ENCODE measurements around the gene SIM1. TPM values are rescaled to one million over a fixed set of nuclear protein-coding genes. Genes with fewer than 3 reads are reported as not detected.

Gene SIM1
- total and polyA plus RNA-seq, 5 donors from 2014 or later: 0.39 to 0.64 (median 0.51) TPM; not detected in 2

- Histone ChIP-seq H3K4me1 (ENCODE audit: control insufficient read depth, insufficient read depth, low read length, poor library complexity, severe bottlenecking) (no peaks in the 10 kb centered on the region), H3K27ac (ENCODE audit: insufficient read depth, low read length, poor library complexity, severe bottlenecking) (no peak overlapping the region), H3K36me3 (ENCODE audit: control insufficient read depth, insufficient read depth, low read length) (no peaks in the 10 kb centered on the region), H3K9me3 (ENCODE audit: control insufficient read depth in 2 of 2, low read length in 2 of 2) (no peaks in the 10 kb centered on the region), H3K27me3 (ENCODE audit: control insufficient read depth, insufficient read depth, low read length) (no peaks in the 10 kb centered on the region), H3K4me3 (ENCODE audit: low read depth, low read length) (no peak overlapping the region)
- H3K4me1 Mint-ChIP-seq: no peaks in the 10 kb centered on the region
- no peak overlapping the region for H3K4me3 Mint-ChIP-seq
- H3K36me3 Mint-ChIP-seq: no peaks in the 10 kb centered on the region
- H3K27ac Mint-ChIP-seq: no peak overlapping the region
- DNase-seq: no peak
- peaks cover 0 to 7% (median 0%) of the 10 kb centered on the region in 7 donors for H3K9me3 Mint-ChIP-seq
- no peak for ATAC-seq (ENCODE audit: low read depth in 2 of 2)
- no peaks in the 10 kb centered on the region for H3K27me3 Mint-ChIP-seq
These were observed 114.6 kb downstream of the SIM1 start for GRCh38 chr6:100350139-100350538.

GRCh38 chr6:100349366-100349765 is 115.4 kb downstream of the SIM1 start:
- no peaks in the 10 kb centered on the region for H3K4me1 ChIP-seq (ENCODE audit: control insufficient read depth, insufficient read depth, low read length, poor library complexity, severe bottlenecking)
- Mint-ChIP-seq H3K27ac (no peak overlapping the region), H3K9me3 (peaks cover 0 to 7% (median 0%) of the 10 kb centered on the region in 7 donors), H3K4me3 (no peak overlapping the region), H3K36me3 (no peaks in the 10 kb centered on the region), H3K4me1 (no peaks in the 10 kb centered on the region), H3K27me3 (no peaks in the 10 kb centered on the region)
- no peak overlapping the region for H3K4me3 ChIP-seq (ENCODE audit: low read depth, low read length)
- DNase-seq (no peak), ATAC-seq (ENCODE audit: low read depth in 2 of 2) (no peak)
- H3K9me3 ChIP-seq (ENCODE audit: control insufficient read depth in 2 of 2, low read length in 2 of 2): no peaks in the 10 kb centered on the region
- no peaks in the 10 kb centered on the region for H3K27me3 ChIP-seq (ENCODE audit: control insufficient read depth, insufficient read depth, low read length)
- no peak overlapping the region for H3K27ac ChIP-seq (ENCODE audit: insufficient read depth, low read length, poor library complexity, severe bottlenecking)
- no peaks in the 10 kb centered on the region for H3K36me3 ChIP-seq (ENCODE audit: control insufficient read depth, insufficient read depth, low read length)

- H3K4me1 Mint-ChIP-seq: no peaks in the 10 kb centered on the region
- Histone ChIP-seq H3K9me3 (ENCODE audit: control insufficient read depth in 2 of 2, low read length in 2 of 2) (no peaks in the 10 kb centered on the region), H3K27me3 (ENCODE audit: control insufficient read depth, insufficient read depth, low read length) (no peaks in the 10 kb centered on the region), H3K36me3 (ENCODE audit: control insufficient read depth, insufficient read depth, low read length) (no peaks in the 10 kb centered on the region), H3K4me1 (ENCODE audit: control insufficient read depth, insufficient read depth, low read length, poor library complexity, severe bottlenecking) (no peaks in the 10 kb centered on the region), H3K4me3 (ENCODE audit: low read depth, low read length) (no peak overlapping the region), H3K27ac (ENCODE audit: insufficient read depth, low read length, poor library complexity, severe bottlenecking) (no peak overlapping the region)
- no peak overlapping the region for H3K27ac Mint-ChIP-seq
- H3K4me3 Mint-ChIP-seq: no peak overlapping the region
- DNase-seq (no peak), ATAC-seq (ENCODE audit: low read depth in 2 of 2) (no peak)
- no peaks in the 10 kb centered on the region for H3K27me3 Mint-ChIP-seq
- no peaks in the 10 kb centered on the region for H3K36me3 Mint-ChIP-seq
- peaks cover 0 to 5% (median 0%) of the 10 kb centered on the region in 7 donors for H3K9me3 Mint-ChIP-seq
These were observed 116.7 kb downstream of the SIM1 start for GRCh38 chr6:100347901-100348550.

GRCh38 chr6:100346828-100347227 is 117.9 kb downstream of the SIM1 start:
- Histone ChIP-seq H3K36me3 (ENCODE audit: control insufficient read depth, insufficient read depth, low read length) (no peaks in the 10 kb centered on the region), H3K27ac (ENCODE audit: insufficient read depth, low read length, poor library complexity, severe bottlenecking) (no peak overlapping the region), H3K9me3 (ENCODE audit: control insufficient read depth in 2 of 2, low read length in 2 of 2) (no peaks in the 10 kb centered on the region), H3K4me3 (ENCODE audit: low read depth, low read length) (no peak overlapping the region), H3K4me1 (ENCODE audit: control insufficient read depth, insufficient read depth, low read length, poor library complexity, severe bottlenecking) (no peaks in the 10 kb centered on the region), H3K27me3 (ENCODE audit: control insufficient read depth, insufficient read depth, low read length) (no peaks in the 10 kb centered on the region)
- no peak overlapping the region for H3K4me3 Mint-ChIP-seq
- ATAC-seq (ENCODE audit: low read depth in 2 of 2) (no peak), DNase-seq (no peak)
- no peaks in the 10 kb centered on the region for H3K4me1 Mint-ChIP-seq
- H3K9me3 Mint-ChIP-seq: peaks cover 0 to 5% (median 0%) of the 10 kb centered on the region in 7 donors
- H3K27me3 Mint-ChIP-seq: no peaks in the 10 kb centered on the region
- H3K27ac Mint-ChIP-seq: no peak overlapping the region
- H3K36me3 Mint-ChIP-seq: no peaks in the 10 kb centered on the region

DNA sequence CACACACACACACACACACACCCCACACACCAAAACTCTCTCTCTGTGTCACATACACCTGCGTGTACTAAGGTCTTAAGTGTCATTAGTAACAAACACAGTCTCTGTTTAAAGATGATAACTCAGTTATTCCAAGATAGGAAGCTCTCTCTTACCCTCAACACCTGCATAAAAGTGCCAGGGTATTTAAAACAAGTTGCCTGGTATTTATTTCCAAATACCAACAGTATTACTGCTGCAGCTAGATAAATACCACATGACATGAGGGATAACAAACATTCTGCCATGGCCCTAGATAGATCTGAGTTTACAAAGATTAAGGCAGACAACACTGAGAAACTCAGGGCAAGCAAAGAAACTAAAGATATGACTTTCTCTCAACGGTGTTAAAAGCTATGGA is 118.5 kb downstream of the SIM1 start:
- no peak for ATAC-seq (ENCODE audit: low read depth in 2 of 2)
- no peaks in the 10 kb centered on the region for H3K4me1 Mint-ChIP-seq
- H3K4me3 ChIP-seq (ENCODE audit: low read depth, low read length): no peak overlapping the region
- H3K27me3 Mint-ChIP-seq: no peaks in the 10 kb centered on the region
- H3K27ac ChIP-seq (ENCODE audit: insufficient read depth, low read length, poor library complexity, severe bottlenecking): no peak overlapping the region
- no peak for DNase-seq
- no peaks in the 10 kb centered on the region for H3K36me3 ChIP-seq (ENCODE audit: control insufficient read depth, insufficient read depth, low read length)
- no peak overlapping the region for H3K27ac Mint-ChIP-seq
- peaks cover 2% of the 10 kb centered on the region for H3K27me3 ChIP-seq (ENCODE audit: control insufficient read depth, insufficient read depth, low read length)
- H3K4me1 ChIP-seq (ENCODE audit: control insufficient read depth, insufficient read depth, low read length, poor library complexity, severe bottlenecking): no peaks in the 10 kb centered on the region
- no peaks in the 10 kb centered on the region for H3K9me3 ChIP-seq (ENCODE audit: control insufficient read depth in 2 of 2, low read length in 2 of 2)
- no peaks in the 10 kb centered on the region for H3K36me3 Mint-ChIP-seq
- H3K4me3 Mint-ChIP-seq: no peak overlapping the region
- peaks cover 0 to 5% (median 0%) of the 10 kb centered on the region in 7 donors for H3K9me3 Mint-ChIP-seq

- H3K4me1 ChIP-seq (ENCODE audit: control insufficient read depth, insufficient read depth, low read length, poor library complexity, severe bottlenecking): no peaks in the 10 kb centered on the region
- Mint-ChIP-seq H3K9me3 (peaks cover 0 to 5% (median 0%) of the 10 kb centered on the region in 7 donors), H3K27me3 (no peaks in the 10 kb centered on the region), H3K4me1 (no peaks in the 10 kb centered on the region), H3K27ac (no peak overlapping the region), H3K36me3 (no peaks in the 10 kb centered on the region), H3K4me3 (no peak overlapping the region)
- H3K27ac ChIP-seq (ENCODE audit: insufficient read depth, low read length, poor library complexity, severe bottlenecking): no peak overlapping the region
- DNase-seq: no peak
- no peaks in the 10 kb centered on the region for H3K36me3 ChIP-seq (ENCODE audit: control insufficient read depth, insufficient read depth, low read length)
- no peak for ATAC-seq (ENCODE audit: low read depth in 2 of 2)
- no peak overlapping the region for H3K4me3 ChIP-seq (ENCODE audit: low read depth, low read length)
- H3K27me3 ChIP-seq (ENCODE audit: control insufficient read depth, insufficient read depth, low read length): peaks cover 2% of the 10 kb centered on the region
- H3K9me3 ChIP-seq (ENCODE audit: control insufficient read depth in 2 of 2, low read length in 2 of 2): no peaks in the 10 kb centered on the region
These were observed 120.0 kb downstream of the SIM1 start for GRCh38 chr6:100344761-100345160.

DNA sequence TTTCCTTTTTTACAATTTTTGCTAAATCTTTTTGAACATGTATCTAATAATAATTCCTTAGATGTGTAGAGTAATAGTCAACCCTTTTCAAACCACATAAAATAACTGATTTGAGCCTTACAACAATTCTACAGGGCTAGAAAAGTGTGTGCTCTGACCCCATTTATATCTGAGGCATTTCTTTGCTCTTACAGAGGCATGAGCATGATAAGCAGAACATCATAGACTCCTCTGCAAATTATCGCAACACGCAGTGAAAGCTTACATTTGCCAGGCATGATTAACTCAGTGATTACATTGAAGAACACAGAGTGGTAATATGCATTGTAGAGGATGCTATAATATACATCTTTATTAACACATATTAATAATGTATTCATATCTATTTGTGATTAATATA is 120.4 kb downstream of the SIM1 start:
- no peaks in the 10 kb centered on the region for H3K36me3 Mint-ChIP-seq
- peaks cover 0 to 5% (median 0%) of the 10 kb centered on the region in 7 donors for H3K9me3 Mint-ChIP-seq
- no peak overlapping the region for H3K27ac Mint-ChIP-seq
- peaks cover 2% of the 10 kb centered on the region for H3K27me3 ChIP-seq (ENCODE audit: control insufficient read depth, insufficient read depth, low read length)
- H3K4me1 Mint-ChIP-seq: no peaks in the 10 kb centered on the region
- H3K4me3 ChIP-seq (ENCODE audit: low read depth, low read length): no peak overlapping the region
- ATAC-seq (ENCODE audit: low read depth in 2 of 2) (no peak), DNase-seq (no peak)
- H3K4me1 ChIP-seq (ENCODE audit: control insufficient read depth, insufficient read depth, low read length, poor library complexity, severe bottlenecking): no peaks in the 10 kb centered on the region
- H3K27me3 Mint-ChIP-seq: no peaks in the 10 kb centered on the region
- H3K9me3 ChIP-seq (ENCODE audit: control insufficient read depth in 2 of 2, low read length in 2 of 2): no peaks in the 10 kb centered on the region
- no peaks in the 10 kb centered on the region for H3K36me3 ChIP-seq (ENCODE audit: control insufficient read depth, insufficient read depth, low read length)
- H3K4me3 Mint-ChIP-seq: no peak overlapping the region
- no peak overlapping the region for H3K27ac ChIP-seq (ENCODE audit: insufficient read depth, low read length, poor library complexity, severe bottlenecking)

DNA sequence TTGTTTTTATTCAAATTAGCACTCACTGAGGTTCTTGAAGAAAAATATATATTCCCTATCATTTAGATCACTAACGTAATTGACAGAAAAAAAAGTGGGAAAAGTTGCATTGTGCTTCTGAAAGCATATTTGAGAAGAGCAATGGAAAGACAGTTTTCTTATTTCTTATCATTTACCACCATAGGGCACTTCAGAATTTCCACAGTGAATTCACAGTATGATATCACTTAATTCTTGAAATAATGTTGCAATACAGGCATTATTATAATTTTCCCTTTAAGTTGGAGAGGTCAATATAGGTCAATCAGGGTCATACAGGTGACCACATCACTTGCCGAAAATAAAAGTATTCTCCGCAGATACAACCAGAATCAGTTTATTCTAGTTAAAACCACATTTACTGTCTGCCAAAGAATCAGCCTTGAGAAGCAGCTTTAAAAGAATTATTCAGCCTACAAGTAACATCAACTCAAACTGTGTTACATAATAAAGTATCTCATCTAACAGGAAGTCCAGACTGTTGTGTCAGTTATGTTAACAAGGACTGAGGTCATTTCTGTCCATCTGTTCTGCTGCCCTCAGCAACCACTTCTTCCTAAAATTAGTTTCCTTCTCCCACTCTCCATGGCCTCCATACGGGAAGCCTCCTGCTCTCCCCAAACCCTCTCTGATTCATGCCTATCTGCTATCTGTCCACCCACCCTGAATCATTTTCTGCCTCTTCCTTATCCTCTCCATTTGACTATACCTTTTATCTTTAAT is 121.2 kb downstream of the SIM1 start:
- ATAC-seq (ENCODE audit: low read depth in 2 of 2) (no peak), DNase-seq (no peak)
- H3K4me3 Mint-ChIP-seq: no peak overlapping the region
- no peak overlapping the region for H3K27ac Mint-ChIP-seq
- H3K27me3 ChIP-seq (ENCODE audit: control insufficient read depth, insufficient read depth, low read length): peaks cover 2% of the 10 kb centered on the region
- H3K4me1 Mint-ChIP-seq: no peaks in the 10 kb centered on the region
- H3K9me3 ChIP-seq (ENCODE audit: control insufficient read depth in 2 of 2, low read length in 2 of 2): no peaks in the 10 kb centered on the region
- H3K36me3 ChIP-seq (ENCODE audit: control insufficient read depth, insufficient read depth, low read length): no peaks in the 10 kb centered on the region
- peaks cover 0 to 5% (median 0%) of the 10 kb centered on the region in 7 donors for H3K9me3 Mint-ChIP-seq
- H3K4me3 ChIP-seq (ENCODE audit: low read depth, low read length): no peak overlapping the region
- no peaks in the 10 kb centered on the region for H3K27me3 Mint-ChIP-seq
- H3K4me1 ChIP-seq (ENCODE audit: control insufficient read depth, insufficient read depth, low read length, poor library complexity, severe bottlenecking): no peaks in the 10 kb centered on the region
- H3K36me3 Mint-ChIP-seq: no peaks in the 10 kb centered on the region
- H3K27ac ChIP-seq (ENCODE audit: insufficient read depth, low read length, poor library complexity, severe bottlenecking): no peak overlapping the region

Measured in CD4-positive, CD25-positive, alpha-beta regulatory T cell (primary cell).